Activated CD8-positive, alpha-beta memory T cell treated with anti-CD3 and anti-CD28 coated beads for 48 hours (primary cell): ENCODE measurements around the gene NWD2.

Experiments used
- DNase-seq, 3 experiments: peaks; one replicate each; pipeline ENCODE4 v3.0.0-alpha.2; 2020; ENCODE audit warnings: low read depth in 2 of 3, low spot score in 2 of 3

Gene NWD2

GRCh38 chr4:37438564-37439279 lies 194.2 kb downstream of the NWD2 start:
- DNase-seq = no peak

GRCh38 chr4:37439809-37440474 lies 195.4 kb downstream of the NWD2 start:
- DNase-seq = no peak

GRCh38 chr4:37440501-37440900 lies 196.0 kb downstream of the NWD2 start:
- no peak for DNase-seq

GRCh38 chr4:37441231-37442061 lies 196.9 kb downstream of the NWD2 start:
- DNase-seq = no peak

GRCh38 chr4:37442062-37442323 lies 197.4 kb downstream of the NWD2 start:
- DNase-seq = no peak

GRCh38 chr4:37443137-37443536 lies 198.6 kb downstream of the NWD2 start:
- no peak for DNase-seq

- no peak for DNase-seq
These were observed 200.5 kb downstream of the NWD2 start for GRCh38 chr4:37445023-37445422.

- no peak for DNase-seq
These were observed 201.5 kb downstream of the NWD2 start for GRCh38 chr4:37446016-37446415.

GRCh38 chr4:37447886-37448285 lies 203.3 kb downstream of the NWD2 start:
- DNase-seq = no peak

- DNase-seq = no peak
These were observed 205.8 kb downstream of the NWD2 start for GRCh38 chr4:37450309-37450708.

- no peak for DNase-seq
These were observed 206.4 kb downstream of the NWD2 start for GRCh38 chr4:37450911-37451310.

- DNase-seq = no peak
These were observed 207.1 kb downstream of the NWD2 start for GRCh38 chr4:37451656-37452055.

- DNase-seq = peak in 1 of 3 experiments; percentile 3
These were observed 208.4 kb downstream of the NWD2 start for GRCh38 chr4:37452952-37453280.

- peak; percentile 8 to 22 (median 12) for DNase-seq
These were observed 208.9 kb downstream of the NWD2 start for GRCh38 chr4:37453281-37453998.

GRCh38 chr4:37453999-37454800 lies 209.7 kb downstream of the NWD2 start:
- no peak for DNase-seq

GRCh38 chr4:37455301-37456131 lies 211.0 kb downstream of the NWD2 start:
- no peak for DNase-seq

GRCh38 chr4:37461801-37462200 lies 217.3 kb downstream of the NWD2 start:
- DNase-seq = no peak

- no peak for DNase-seq
These were observed 218.7 kb downstream of the NWD2 start for GRCh38 chr4:37463033-37463856.
